Mesendoderm (in vitro differentiated cells): ENCODE data around the gene BCAP31.

Experiments
- DNase-seq: peaks from one replicate; pipeline ENCODE4 v3.0.0; 2013
- H2AK5ac ChIP-seq: 2 replicates; pipeline ENCODE4 v1.6.1; 2013; ENCODE audit warnings: low read length, inconsistent platforms
- H2BK120ac ChIP-seq: 2 replicates; pipeline ENCODE4 v1.6.1; 2013; ENCODE audit warnings: low read depth, mild to moderate bottlenecking, low read length, moderate library complexity, mixed read lengths
- H2BK15ac ChIP-seq: replicated peaks from 2 replicates; pipeline ENCODE4 v1.6.1; 2013; ENCODE audit warnings: low read depth, mild to moderate bottlenecking, moderate library complexity
- H2BK5ac ChIP-seq: 2 replicates; pipeline ENCODE4 v1.6.1; 2013; ENCODE audit warnings: low read length, inconsistent platforms
- H3K18ac ChIP-seq: 2 replicates; pipeline ENCODE4 v1.6.1; 2013; ENCODE audit warnings: mild to moderate bottlenecking, low read length, mixed read lengths
- H3K23ac ChIP-seq: one replicate; pipeline ENCODE4 v1.6.1; 2013; ENCODE audit warnings: low read length
- H3K27ac ChIP-seq: 2 replicates; pipeline ENCODE4 v1.5.1; 2013; ENCODE audit warnings: low read depth, mild to moderate bottlenecking, inconsistent platforms, low read length, moderate library complexity
- H3K27me3 ChIP-seq: 2 replicates; pipeline ENCODE4 v1.6.1; 2013; ENCODE audit warnings: low read length, control low read depth, mild to moderate bottlenecking, inconsistent platforms; ENCODE audit not compliant: insufficient read depth, poor library complexity
- H3K36me3 ChIP-seq: 2 replicates; pipeline ENCODE4 v1.6.1; 2013; ENCODE audit warnings: low read length, inconsistent platforms; ENCODE audit not compliant: control insufficient read depth, insufficient read depth
- H3K4ac ChIP-seq: one replicate; pipeline ENCODE4 v1.6.1; 2013; ENCODE audit warnings: low read depth, mild to moderate bottlenecking, low read length, moderate library complexity
- H3K4me1 ChIP-seq: 2 replicates; pipeline ENCODE4 v1.6.1; 2013; ENCODE audit warnings: low read depth, low read length, inconsistent platforms; ENCODE audit not compliant: control insufficient read depth
- H3K4me2 ChIP-seq: 2 replicates; pipeline ENCODE4 v1.6.1; 2013; ENCODE audit warnings: low read length
- H3K4me3 ChIP-seq: 2 replicates; pipeline ENCODE4 v1.5.1; 2013; ENCODE audit warnings: mild to moderate bottlenecking, low read length
- H3K56ac ChIP-seq: one replicate; pipeline ENCODE4 v1.6.1; 2013; ENCODE audit warnings: low read length
- H3K79me1 ChIP-seq: 2 replicates; pipeline ENCODE4 v1.6.1; 2013; ENCODE audit warnings: low read length, inconsistent platforms
- H3K79me2 ChIP-seq: 2 replicates; pipeline ENCODE4 v1.6.1; 2013; ENCODE audit warnings: mild to moderate bottlenecking, low read length; ENCODE audit not compliant: control insufficient read depth, insufficient read depth
- H3K9ac ChIP-seq: 2 replicates; pipeline ENCODE4 v1.6.1; 2013; ENCODE audit warnings: low read length, inconsistent platforms
- H4K5ac ChIP-seq: one replicate; pipeline ENCODE4 v1.6.1; 2013; ENCODE audit warnings: low read length
- H4K8ac ChIP-seq: one replicate; pipeline ENCODE4 v1.6.1; 2013; ENCODE audit warnings: low read depth, mild to moderate bottlenecking, control low read depth, low read length, moderate library complexity
- WGBS: extraction: QIAGEN DNeasy Blood & Tissue Kit; methylation state at CpG from one replicate; pipeline ENCODE4 v1.1.7; 2013; ENCODE audit warnings: low lambda C conversion rate, missing lambda C conversion rate; ENCODE audit not compliant: insufficient coverage; ENCODE audit errors: extremely low coverage; 5-methylcytosine and 5-hydroxymethylcytosine counted together

Gene BCAP31

GRCh38 chrX:153736871-153737441, 12.8 kb upstream of the BCAP31 start:
- no peak overlapping the region for H4K5ac ChIP-seq
- no peak overlapping the region for H3K9ac ChIP-seq
- H3K18ac ChIP-seq: no peak overlapping the region
- no peak overlapping the region for H3K27ac ChIP-seq
- H3K79me1 ChIP-seq: no peaks in the 10 kb centered on the region
- H2BK5ac ChIP-seq: no peak overlapping the region
- no peak overlapping the region for H2BK15ac ChIP-seq
- no peak overlapping the region for H3K4me2 ChIP-seq
- no peaks in the 10 kb centered on the region for H3K27me3 ChIP-seq
- no peak overlapping the region for H4K8ac ChIP-seq
- peaks cover 3% of the 10 kb centered on the region for H3K4me1 ChIP-seq
- H3K56ac ChIP-seq: no peak overlapping the region
- no peak overlapping the region for H2BK120ac ChIP-seq
- H3K36me3 ChIP-seq: no peaks in the 10 kb centered on the region
- no peak overlapping the region for H3K4me3 ChIP-seq
- H3K4ac ChIP-seq: no peak overlapping the region
- no peak overlapping the region for H3K23ac ChIP-seq
- H2AK5ac ChIP-seq: no peak overlapping the region
- no peak for DNase-seq
- no peaks in the 10 kb centered on the region for H3K79me2 ChIP-seq
- WGBS: no CpG with 5 or more reads among the region's 15 CpGs

- Histone ChIP-seq H3K79me2 (no peaks in the 10 kb centered on the region), H4K5ac (no peak overlapping the region), H2BK5ac (no peak overlapping the region), H2BK120ac (no peak overlapping the region), H3K27ac (no peak overlapping the region), H2BK15ac (no peak overlapping the region), H3K27me3 (no peaks in the 10 kb centered on the region), H3K4me1 (peaks cover 3% of the 10 kb centered on the region), H3K4me2 (no peak overlapping the region), H4K8ac (no peak overlapping the region), H2AK5ac (no peak overlapping the region), H3K4ac (no peak overlapping the region), H3K56ac (no peak overlapping the region), H3K23ac (no peak overlapping the region), H3K9ac (no peak overlapping the region), H3K18ac (peak overlapping the region; percentile 29), H3K36me3 (no peaks in the 10 kb centered on the region), H3K4me3 (no peak overlapping the region), H3K79me1 (no peaks in the 10 kb centered on the region)
- no CpG with 5 or more reads among the region's 30 CpGs for WGBS
- no peak for DNase-seq
Observed at GRCh38 chrX:153736071-153736820, 12.1 kb upstream of the BCAP31 start.

DNA sequence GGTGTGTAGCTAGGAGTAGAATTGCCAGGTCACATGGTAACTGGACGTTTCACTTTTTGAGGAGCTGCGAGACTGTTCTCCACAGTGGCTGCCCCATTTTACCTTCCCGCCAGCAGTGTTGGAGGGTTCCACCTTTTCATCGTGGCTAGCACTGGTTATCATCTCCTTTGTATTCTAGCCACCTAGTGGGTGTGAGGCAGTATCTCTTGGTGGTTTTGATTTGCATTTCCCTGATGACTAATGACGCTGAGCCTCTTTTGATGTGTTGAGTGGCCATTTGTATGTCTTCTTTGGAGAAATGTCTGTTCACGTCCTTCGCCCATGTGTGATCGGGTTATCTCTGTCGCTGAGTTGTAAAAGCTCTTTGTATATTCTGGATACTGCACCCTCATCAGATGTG, 11.1 kb upstream of the BCAP31 start:
- WGBS: no CpG with 5 or more reads among the region's 9 CpGs
- H3K27ac ChIP-seq: no peak overlapping the region
- H2BK120ac ChIP-seq: no peak overlapping the region
- no peak overlapping the region for H3K4me2 ChIP-seq
- no peaks in the 10 kb centered on the region for H3K36me3 ChIP-seq
- H3K4me1 ChIP-seq: peaks cover 3% of the 10 kb centered on the region
- peak overlapping the region; percentile 34 for H3K56ac ChIP-seq
- H3K18ac ChIP-seq: no peak overlapping the region
- H3K79me2 ChIP-seq: no peaks in the 10 kb centered on the region
- H2BK15ac ChIP-seq: no peak overlapping the region
- H3K4me3 ChIP-seq: no peak overlapping the region
- no peaks in the 10 kb centered on the region for H3K79me1 ChIP-seq
- H3K23ac ChIP-seq: no peak overlapping the region
- H3K27me3 ChIP-seq: no peaks in the 10 kb centered on the region
- H3K4ac ChIP-seq: no peak overlapping the region
- peak; percentile 81 for DNase-seq
- no peak overlapping the region for H4K5ac ChIP-seq
- no peak overlapping the region for H3K9ac ChIP-seq
- H4K8ac ChIP-seq: no peak overlapping the region
- no peak overlapping the region for H2BK5ac ChIP-seq
- no peak overlapping the region for H2AK5ac ChIP-seq

GRCh38 chrX:153734871-153735270, 10.7 kb upstream of the BCAP31 start:
- no peak overlapping the region for H3K9ac ChIP-seq
- H4K5ac ChIP-seq: no peak overlapping the region
- no peak overlapping the region for H3K4me2 ChIP-seq

DNA sequence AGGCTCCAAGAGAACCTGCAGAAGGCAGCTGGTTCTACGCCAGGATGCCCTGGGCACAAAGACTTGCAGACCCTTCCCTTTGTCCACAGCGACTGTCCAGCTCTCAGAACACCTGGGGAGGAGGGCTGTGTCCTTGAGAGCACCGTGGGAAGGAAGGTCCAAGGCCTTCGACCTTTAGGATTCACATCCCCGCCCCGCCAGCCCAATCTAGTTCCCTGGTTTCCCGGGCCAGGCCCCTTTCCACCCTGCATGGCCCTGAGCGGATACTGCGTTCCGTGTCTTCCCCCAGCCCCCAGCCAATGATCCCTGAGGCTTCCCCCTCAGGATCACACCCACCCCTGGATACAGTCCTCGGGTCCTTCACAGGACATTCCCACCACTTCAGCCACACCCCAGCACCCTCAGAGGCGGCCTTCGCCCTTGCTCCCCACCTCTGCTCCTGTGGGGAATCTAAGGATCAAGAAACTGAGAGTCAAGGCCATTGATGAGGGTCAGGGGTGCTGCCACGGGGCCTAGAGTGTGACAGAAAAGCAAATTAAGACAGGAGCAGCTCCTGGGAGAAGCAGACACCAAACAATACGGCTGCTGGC, 9.6 kb upstream of the BCAP31 start:
- no peak overlapping the region for H3K56ac ChIP-seq
- no peak overlapping the region for H3K18ac ChIP-seq
- no peak for DNase-seq
- peaks cover 3% of the 10 kb centered on the region for H3K4me1 ChIP-seq
- no peak overlapping the region for H3K27ac ChIP-seq
- no CpG with 5 or more reads among the region's 15 CpGs for WGBS
- no peaks in the 10 kb centered on the region for H3K36me3 ChIP-seq
- no peak overlapping the region for H3K4ac ChIP-seq
- no peak overlapping the region for H2BK5ac ChIP-seq
- no peak overlapping the region for H3K4me3 ChIP-seq
- H3K4me2 ChIP-seq: no peak overlapping the region
- no peak overlapping the region for H2BK15ac ChIP-seq
- H3K79me1 ChIP-seq: no peaks in the 10 kb centered on the region
- no peak overlapping the region for H2AK5ac ChIP-seq
- H4K5ac ChIP-seq: no peak overlapping the region
- no peaks in the 10 kb centered on the region for H3K27me3 ChIP-seq
- H3K79me2 ChIP-seq: no peaks in the 10 kb centered on the region
- H3K9ac ChIP-seq: no peak overlapping the region
- no peak overlapping the region for H2BK120ac ChIP-seq
- H3K23ac ChIP-seq: no peak overlapping the region
- H4K8ac ChIP-seq: no peak overlapping the region

More at GRCh38 chrX:153734871-153735270, 10.7 kb upstream of the BCAP31 start:
- Histone ChIP-seq H3K4ac (no peak overlapping the region), H3K36me3 (no peaks in the 10 kb centered on the region), H3K27me3 (no peaks in the 10 kb centered on the region), H3K18ac (no peak overlapping the region), H4K8ac (no peak overlapping the region), H2BK5ac (no peak overlapping the region), H3K4me3 (no peak overlapping the region), H3K27ac (no peak overlapping the region), H2AK5ac (no peak overlapping the region), H3K23ac (no peak overlapping the region), H2BK120ac (no peak overlapping the region), H3K56ac (no peak overlapping the region), H2BK15ac (no peak overlapping the region), H3K79me2 (no peaks in the 10 kb centered on the region), H3K4me1 (peaks cover 3% of the 10 kb centered on the region), H3K79me1 (no peaks in the 10 kb centered on the region)
- no peak for DNase-seq
- no CpG with 5 or more reads among the region's 2 CpGs for WGBS
